Liver (tissue), 9 donors: Measurements from ENCODE around the gene ABCC1. TPM values are rescaled to one million over a fixed set of nuclear protein-coding genes. Genes with fewer than 3 reads are reported as not detected.

Experiments used
- DNase-seq: peaks from one replicate; pipeline ENCODE4 v3.0.0-alpha.2; 2017; ENCODE audit warnings: low spot score
- H3K27ac ChIP-seq, 2 donors: one replicate each; pipeline ENCODE4 v1.7.0; 2013; ENCODE audit warnings: inconsistent platforms in 2 of 2, low read length in 2 of 2, control low read depth in 1 of 2, low read depth in 1 of 2, mild to moderate bottlenecking in 1 of 2
- H3K27me3 ChIP-seq, 4 donors: one replicate each; pipeline versions ENCODE4 v1.6.1 to v1.7.0; 2013; ENCODE audit warnings: low read length in 3 of 4, inconsistent platforms in 1 of 4, mild to moderate bottlenecking in 1 of 4, moderate library complexity in 1 of 4; ENCODE audit not compliant: control insufficient read depth in 4 of 4, insufficient read depth in 4 of 4
- H3K36me3 ChIP-seq, 4 donors: one replicate each; pipeline versions ENCODE4 v1.6.1 to v1.7.0; 2013; ENCODE audit warnings: low read length in 3 of 4, mild to moderate bottlenecking in 3 of 4, low read depth in 1 of 4, moderate library complexity in 1 of 4; ENCODE audit not compliant: control insufficient read depth in 4 of 4, insufficient read depth in 3 of 4
- H3K4me1 ChIP-seq, 4 donors: one replicate each; pipeline versions ENCODE4 v1.6.1 to v1.7.0; 2013; ENCODE audit warnings: low read length in 3 of 4, mild to moderate bottlenecking in 3 of 4, moderate library complexity in 1 of 4; ENCODE audit not compliant: control insufficient read depth in 4 of 4, insufficient read depth in 4 of 4
- H3K4me3 ChIP-seq, 3 donors: one replicate each; pipeline versions ENCODE4 v1.6.1 to v1.7.0; 2013; ENCODE audit warnings: low read length in 3 of 3, control low read depth in 1 of 3, low read depth in 1 of 3, mild to moderate bottlenecking in 1 of 3
- H3K9ac ChIP-seq, 2 donors: one replicate each; pipeline ENCODE4 v1.7.0; 2013; ENCODE audit warnings: low read length in 2 of 2, mild to moderate bottlenecking in 2 of 2, moderate library complexity in 2 of 2, control low read depth in 1 of 2, low read depth in 1 of 2
- H3K9me3 ChIP-seq, 4 donors: one replicate each; pipeline versions ENCODE4 v1.6.1 to v1.7.0; 2013; ENCODE audit warnings: low read length in 3 of 4; ENCODE audit not compliant: control insufficient read depth in 4 of 4
- FOXA2 ChIP-seq: IDR thresholded peaks from 2 replicates; pipeline ENCODE4 v1.6.1; 2016; ENCODE audit warnings: antibody characterized with exemption
- GABPA ChIP-seq, 2 donors: IDR thresholded peaks in 1 of 2; conservative IDR thresholded peaks in 1 of 2; 2 replicates each; pipeline ENCODE4 v1.6.1; 2016; ENCODE audit warnings: antibody characterized with exemption in 2 of 2, mild to moderate bottlenecking in 1 of 2, moderate library complexity in 1 of 2
- JUND ChIP-seq, 2 donors: IDR thresholded peaks; 2 replicates each; pipeline ENCODE4 v1.6.1; 2016; ENCODE audit warnings: antibody characterized with exemption in 2 of 2
- MAX ChIP-seq: IDR thresholded peaks from 2 replicates; pipeline ENCODE4 v1.6.1; 2016; ENCODE audit warnings: antibody characterized with exemption
- RAD21 ChIP-seq, 2 donors: IDR thresholded peaks; 2 replicates each; pipeline ENCODE4 v1.6.1; 2016; ENCODE audit warnings: antibody characterized with exemption in 2 of 2, mild to moderate bottlenecking in 2 of 2
- REST ChIP-seq: IDR thresholded peaks from 2 replicates; pipeline ENCODE4 v1.6.1; 2016; ENCODE audit warnings: antibody characterized with exemption, mild to moderate bottlenecking
- RXRA ChIP-seq, 2 donors: IDR thresholded peaks; 2 replicates each; pipeline ENCODE4 v1.6.1; 2017 to 2018; ENCODE audit warnings: antibody characterized with exemption in 2 of 2, mild to moderate bottlenecking in 1 of 2
- WGBS: extraction: QIAGEN DNeasy Blood & Tissue Kit; methylation state at CpG from one replicate; pipeline ENCODE4 v1.1.7; 2013; 5-methylcytosine and 5-hydroxymethylcytosine counted together
- polyA plus RNA-seq, 2 donors: library from polyadenylated mRNA; stranded (reverse) in 1 of 2; unstranded in 1 of 2; fragments of 200-250 nt in 1 of 2; fragments of >200 nt in 1 of 2; fragmentation: Nextera tagmentation in 1 of 2; extraction: Ambion mirVana in 1 of 2; gene quantifications; one replicate each; pipeline versions ENCODE4 v1.2.1 to v1.2.3, GENCODE V29; 2013 to 2015
- total RNA-seq, 2 donors: library from RNA; depleted of rRNA; stranded (reverse); fragments of >200 nt; gene quantifications; one replicate each; pipeline ENCODE4 v1.2.3, GENCODE V29; 2014
- TF ChIP-seq, protein P1 (sequence below): IDR thresholded peaks from 2 replicates; pipeline ENCODE4 v1.6.1; 2016; ENCODE audit warnings: antibody characterized with exemption
- TF ChIP-seq, protein P2 (sequence below): fragments of 150-350 bp; IDR thresholded peaks from 2 replicates; pipeline ENCODE4 v1.5.1; 2017; ENCODE audit warnings: improper control_type of control experiment, low read depth, low read length; ENCODE audit not compliant: missing input control
- donor health status: healthy.
- donor health status: healthy.
- donor health status: healthy.
- donor health status: healthy.
- donor health status: healthy.

The ABCC1 gene
- total and polyA plus RNA-seq, 4 donors = 0.85 to 7.7 (median 4.2) TPM

DNA sequence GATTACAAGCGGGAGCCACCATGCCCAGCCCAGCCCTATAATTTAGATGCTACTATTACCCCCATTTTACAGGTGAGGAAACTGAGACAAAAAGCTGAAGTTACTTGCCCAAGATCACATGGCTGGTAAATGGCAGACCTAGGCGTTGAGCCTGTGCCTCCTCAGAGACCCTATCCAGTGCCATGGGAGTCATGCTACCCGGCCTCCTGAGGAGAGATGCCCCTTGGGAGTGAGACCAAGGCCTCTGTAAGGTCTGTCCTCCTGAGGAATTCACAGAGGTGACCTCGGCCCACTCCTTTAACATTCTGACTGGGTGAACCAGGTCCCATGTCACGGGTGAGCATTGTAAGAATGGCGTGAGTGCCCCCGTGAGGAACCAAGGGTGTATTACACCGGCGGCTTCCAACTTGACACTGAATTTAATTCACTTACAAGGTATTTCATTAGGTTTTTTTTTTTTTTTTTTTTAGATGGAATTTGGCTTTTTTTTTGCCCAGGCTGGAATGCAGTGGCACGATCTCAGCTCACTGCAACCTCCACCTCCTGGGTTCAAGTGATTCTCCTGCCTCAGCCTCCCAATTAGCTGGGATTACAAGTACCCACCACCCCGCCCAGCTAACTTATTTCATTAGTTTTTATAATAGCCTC, 178.2 kb downstream of the ABCC1 start:
- TF ChIP-seq, protein P1, sequence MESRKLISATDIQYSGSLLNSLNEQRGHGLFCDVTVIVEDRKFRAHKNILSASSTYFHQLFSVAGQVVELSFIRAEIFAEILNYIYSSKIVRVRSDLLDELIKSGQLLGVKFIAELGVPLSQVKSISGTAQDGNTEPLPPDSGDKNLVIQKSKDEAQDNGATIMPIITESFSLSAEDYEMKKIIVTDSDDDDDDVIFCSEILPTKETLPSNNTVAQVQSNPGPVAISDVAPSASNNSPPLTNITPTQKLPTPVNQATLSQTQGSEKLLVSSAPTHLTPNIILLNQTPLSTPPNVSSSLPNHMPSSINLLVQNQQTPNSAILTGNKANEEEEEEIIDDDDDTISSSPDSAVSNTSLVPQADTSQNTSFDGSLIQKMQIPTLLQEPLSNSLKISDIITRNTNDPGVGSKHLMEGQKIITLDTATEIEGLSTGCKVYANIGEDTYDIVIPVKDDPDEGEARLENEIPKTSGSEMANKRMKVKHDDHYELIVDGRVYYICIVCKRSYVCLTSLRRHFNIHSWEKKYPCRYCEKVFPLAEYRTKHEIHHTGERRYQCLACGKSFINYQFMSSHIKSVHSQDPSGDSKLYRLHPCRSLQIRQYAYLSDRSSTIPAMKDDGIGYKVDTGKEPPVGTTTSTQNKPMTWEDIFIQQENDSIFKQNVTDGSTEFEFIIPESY = no peak
- TF ChIP-seq, protein P2, sequence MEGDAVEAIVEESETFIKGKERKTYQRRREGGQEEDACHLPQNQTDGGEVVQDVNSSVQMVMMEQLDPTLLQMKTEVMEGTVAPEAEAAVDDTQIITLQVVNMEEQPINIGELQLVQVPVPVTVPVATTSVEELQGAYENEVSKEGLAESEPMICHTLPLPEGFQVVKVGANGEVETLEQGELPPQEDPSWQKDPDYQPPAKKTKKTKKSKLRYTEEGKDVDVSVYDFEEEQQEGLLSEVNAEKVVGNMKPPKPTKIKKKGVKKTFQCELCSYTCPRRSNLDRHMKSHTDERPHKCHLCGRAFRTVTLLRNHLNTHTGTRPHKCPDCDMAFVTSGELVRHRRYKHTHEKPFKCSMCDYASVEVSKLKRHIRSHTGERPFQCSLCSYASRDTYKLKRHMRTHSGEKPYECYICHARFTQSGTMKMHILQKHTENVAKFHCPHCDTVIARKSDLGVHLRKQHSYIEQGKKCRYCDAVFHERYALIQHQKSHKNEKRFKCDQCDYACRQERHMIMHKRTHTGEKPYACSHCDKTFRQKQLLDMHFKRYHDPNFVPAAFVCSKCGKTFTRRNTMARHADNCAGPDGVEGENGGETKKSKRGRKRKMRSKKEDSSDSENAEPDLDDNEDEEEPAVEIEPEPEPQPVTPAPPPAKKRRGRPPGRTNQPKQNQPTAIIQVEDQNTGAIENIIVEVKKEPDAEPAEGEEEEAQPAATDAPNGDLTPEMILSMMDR = peak; percentile 96
- TF ChIP-seq JUND (IDR thresholded peaks at IDR 0.05) (no peak), RAD21 (IDR thresholded peaks at IDR 0.05) (peak; percentile 91 to 93), GABPA (IDR thresholded peaks at IDR 0.05 in 1 of 2, conservative IDR thresholded peaks at IDR 0.05 in 1 of 2) (no peak)
- Histone ChIP-seq H3K9me3 (peaks cover 0 to 3% (median 1%) of the 10 kb centered on the region in 4 donors), H3K4me3 (no peak overlapping the region), H3K36me3 (peaks cover 0 to 2% (median 0%) of the 10 kb centered on the region in 4 donors), H3K27ac (no peak overlapping the region), H3K27me3 (no peaks in the 10 kb centered on the region), H3K4me1 (no peaks in the 10 kb centered on the region), H3K9ac (no peak overlapping the region)
- 33% methylated on average over 11 of the region's 11 CpGs for WGBS
- DNase-seq = peak; percentile 75

DNA sequence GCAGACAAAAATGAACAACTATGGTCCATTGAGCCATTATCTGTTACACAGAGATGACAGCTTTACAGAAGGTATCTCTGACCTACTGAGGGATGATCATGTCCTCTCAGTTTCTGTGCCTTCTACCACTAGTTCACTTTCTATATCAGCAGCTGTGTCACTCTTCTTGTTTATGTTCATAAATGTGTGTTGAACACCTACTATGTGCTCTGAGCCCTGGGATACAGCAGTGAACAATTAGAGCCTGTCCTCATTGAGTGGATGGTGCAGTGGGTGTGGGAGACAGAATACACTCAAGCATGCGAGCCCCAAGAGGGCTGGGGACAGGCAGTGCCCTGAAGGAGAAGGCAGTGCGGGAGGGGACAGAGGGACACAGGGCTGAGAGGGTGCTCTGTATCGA, 181.8 kb downstream of the ABCC1 start:
- no peak for TF ChIP-seq RXRA (IDR thresholded peaks at IDR 0.05)
- TF ChIP-seq, protein P1 = no peak
- no peak for TF ChIP-seq REST
- TF ChIP-seq MAX = no peak
- no peak for TF ChIP-seq FOXA2
- H3K9me3 ChIP-seq = no peaks in the 10 kb centered on the region
- no peak for DNase-seq
- no peak overlapping the region for H3K4me3 ChIP-seq
- no peaks in the 10 kb centered on the region for H3K27me3 ChIP-seq
- no peak overlapping the region for H3K9ac ChIP-seq
- WGBS = 91% methylated on average over 3 of the region's 3 CpGs
- peaks cover 0 to 4% (median 0%) of the 10 kb centered on the region in 4 donors for H3K36me3 ChIP-seq
- no peaks in the 10 kb centered on the region for H3K4me1 ChIP-seq
- no peak overlapping the region for H3K27ac ChIP-seq
